Panc1 (cell line): Measurements from ENCODE around the gene RFX1. TPM values are rescaled to one million over a fixed set of nuclear protein-coding genes. Genes with fewer than 3 reads are reported as not detected.

Source experiments
- ATAC-seq: fragments of 200-7000 bp; cut with Tn5 transposase; 2 replicates; pipeline ENCODE4 v1.9.1; 2020; ENCODE audit warnings: mild to moderate bottlenecking, moderate library complexity
- BruUV-seq: library from RNA; stranded (reverse); fragments of 400-500 nt; replicated peaks from 2 replicates; lab custom pipeline; 2021; lab: Mats Ljungman, UMichigan
- CTCF ChIA-PET: fragments of 300-600 bp; sonication (Branson Sonifier 250); formaldehyde crosslinking; loops from one replicate; lab custom pipeline; 2022; ENCODE audit warnings: antibody characterized with exemption; lab: Charles Lee
- POLR2A ChIA-PET: fragments of 300-600 bp; sonication (Branson Sonifier 250); formaldehyde crosslinking; loops from one replicate; lab custom pipeline; 2022; ENCODE audit warnings: antibody characterized with exemption; lab: Charles Lee
- DNase-seq: peaks from one replicate; pipeline ENCODE4 v3.0.0-alpha.2; 2010; ENCODE audit warnings: low read depth, low spot score
- H3K27ac ChIP-seq: 2 replicates; pipeline ENCODE4 v1.5.1; 2011; ENCODE audit warnings: mild to moderate bottlenecking, low read length, inconsistent platforms
- H3K27me3 ChIP-seq: fragments of 200-500 bp; sonication (Bioruptor generic); 2 replicates; pipeline ENCODE4 v1.6.0; 2014; ENCODE audit warnings: low read length, inconsistent platforms; ENCODE audit not compliant: control insufficient read depth, insufficient read depth
- H3K36me3 ChIP-seq: fragments of 200-500 bp; sonication (Bioruptor generic); 2 replicates; pipeline ENCODE4 v1.5.1; 2014; ENCODE audit warnings: inconsistent platforms, mild to moderate bottlenecking, low read length, moderate library complexity; ENCODE audit not compliant: control insufficient read depth, insufficient read depth
- H3K4me1 ChIP-seq: 2 replicates; pipeline ENCODE4 v1.5.1; 2011; ENCODE audit warnings: inconsistent platforms, mild to moderate bottlenecking, low read length, moderate library complexity; ENCODE audit not compliant: control insufficient read depth, insufficient read depth
- H3K4me3 ChIP-seq, 2 experiments: 2 replicates each; pipeline ENCODE4 v1.5.1; 2011 to 2012; ENCODE audit warnings: low read depth in 2 of 2, low read length in 2 of 2, mild to moderate bottlenecking in 2 of 2, inconsistent platforms in 1 of 2, moderate library complexity in 1 of 2
- H3K9me3 ChIP-seq: fragments of 200-500 bp; sonication (Bioruptor generic); 2 replicates; pipeline ENCODE4 v1.5.1; 2014; ENCODE audit warnings: low read depth, mild to moderate bottlenecking, inconsistent platforms, low read length, moderate library complexity; ENCODE audit not compliant: control insufficient read depth, insufficient read depth
- CTCF ChIP-seq: fragments of 450-650 bp; IDR thresholded peaks from 2 replicates; pipeline ENCODE4 v1.5.1; 2017; ENCODE audit warnings: mild to moderate bottlenecking
- POLR2AphosphoS5 ChIP-seq: IDR thresholded peaks from 2 replicates; pipeline ENCODE4 v1.6.1; 2012; ENCODE audit warnings: mild to moderate bottlenecking, low read depth, low read length, moderate library complexity
- REST ChIP-seq, 2 experiments: IDR thresholded peaks; 2 replicates each; pipeline ENCODE4 v1.6.1; 2011 to 2012; ENCODE audit warnings: low read depth in 2 of 2, control low read depth in 1 of 2, low read length in 1 of 2, mild to moderate bottlenecking in 1 of 2, moderate library complexity in 1 of 2; ENCODE audit not compliant: insufficient read depth in 1 of 2
- SIN3A ChIP-seq: IDR thresholded peaks from 2 replicates; pipeline ENCODE4 v1.6.1; 2012; ENCODE audit warnings: low read depth, mild to moderate bottlenecking, low read length, moderate library complexity, borderline replicate concordance; ENCODE audit not compliant: insufficient read depth
- TCF7L2 ChIP-seq: IDR thresholded peaks from 2 replicates; pipeline ENCODE4 v1.6.1; 2011; ENCODE audit warnings: mild to moderate bottlenecking, low read depth, low read length, inconsistent platforms
- in situ Hi-C: cut with HindIII; loops from 2 replicates; pipeline ENCODE4 v1.10.0; 2016; ENCODE audit warnings: low sequenced_read_pairs, low pct_unique_long_range_greater_than_20kb
- intact Hi-C: fragments of 100-400 bp; cut with micrococcal nuclease; formaldehyde crosslinking; loops from one replicate; pipeline ENCODE4 v1.10.0; 2022; ENCODE audit not compliant: unreplicated experiment
- total RNA-seq: library from RNA; stranded (reverse); gene quantifications from one replicate; pipeline ENCODE4 v1.2.1, GENCODE V29; 2021; ENCODE audit not compliant: unreplicated experiment

The RFX1 gene
- total RNA-seq, 1 experiment from 2014 or later: 15.2 TPM

- Histone ChIP-seq H3K4me3 (no peak overlapping the region), H3K27ac (no peak overlapping the region), H3K9me3 (no peaks in the 10 kb centered on the region), H3K36me3 (no peaks in the 10 kb centered on the region), H3K27me3 (no peaks in the 10 kb centered on the region), H3K4me1 (no peaks in the 10 kb centered on the region)
- ChIA-PET POLR2A (interaction anchor here (0.6 kb wide), 1 partner anchor 429 kb away, joined by 4 read pairs; no protein-coding TSS in a partner anchor), CTCF (interaction anchor here (1.1 kb wide), 1 partner anchor 51 kb away, joined by 3 read pairs; no protein-coding TSS in a partner anchor)
- intact Hi-C loops (no loop called here), in situ Hi-C loops (no loop called here)
- no TSS peak for BruUV-seq
- ATAC-seq (no peak), DNase-seq (no peak)
- TF ChIP-seq POLR2AphosphoS5 (no peak), REST (IDR thresholded peaks at IDR 0.05; ENCODE audit: insufficient read depth in 1 of 2, low read depth in 2 of 2, low read length in 1 of 2) (no peak), SIN3A (no peak), TCF7L2 (no peak), CTCF (no peak)
Measured at GRCh38 chr19:13981467-13981866, 24.7 kb downstream of the RFX1 start.

GRCh38 chr19:13981021-13981420 is 25.1 kb downstream of the RFX1 start:
- Histone ChIP-seq H3K27me3 (no peaks in the 10 kb centered on the region), H3K4me1 (no peaks in the 10 kb centered on the region), H3K27ac (no peak overlapping the region), H3K9me3 (no peaks in the 10 kb centered on the region), H3K36me3 (no peaks in the 10 kb centered on the region), H3K4me3 (no peak overlapping the region)
- intact Hi-C loops (no loop called here), in situ Hi-C loops (no loop called here)
- no TSS peak for BruUV-seq
- DNase-seq (no peak), ATAC-seq (no peak)
- ChIA-PET POLR2A (interaction anchor here (0.6 kb wide), 1 partner anchor 429 kb away, joined by 4 read pairs; no protein-coding TSS in a partner anchor), CTCF (no interaction called here)
- TF ChIP-seq CTCF: no peak
- no peak for TF ChIP-seq REST (IDR thresholded peaks at IDR 0.05; ENCODE audit: insufficient read depth in 1 of 2, low read depth in 2 of 2, low read length in 1 of 2)
- TF ChIP-seq TCF7L2: no peak
- no peak for TF ChIP-seq POLR2AphosphoS5
- no peak for TF ChIP-seq SIN3A
